Nephron (organoid): ENCODE data around the gene DPRX.

Experiments used
- H3K27ac Mint-ChIP-seq, 3 experiments: 2 replicates each; pipeline ENCODE4 v1.8.0; 2020; ENCODE audit warnings: mixed read lengths in 3 of 3, mild to moderate bottlenecking in 2 of 3, moderate library complexity in 1 of 3
- H3K27me3 Mint-ChIP-seq: 2 replicates; pipeline ENCODE4 v1.8.0; 2021; ENCODE audit warnings: low read depth, mild to moderate bottlenecking, moderate library complexity, mixed read lengths
- H3K36me3 Mint-ChIP-seq: 2 replicates; pipeline ENCODE4 v1.8.0; 2020; ENCODE audit warnings: low read depth, mixed read lengths
- H3K4me1 Mint-ChIP-seq: 2 replicates; pipeline ENCODE4 v1.8.0; 2020; ENCODE audit warnings: mixed read lengths
- H3K4me3 Mint-ChIP-seq, 3 experiments: 2 replicates each; pipeline ENCODE4 v1.8.0; 2020; ENCODE audit warnings: mild to moderate bottlenecking in 3 of 3, mixed read lengths in 3 of 3, moderate library complexity in 2 of 3
- H3K9me3 Mint-ChIP-seq: 2 replicates; pipeline ENCODE4 v1.8.0; 2020; ENCODE audit warnings: mixed read lengths
- TF ChIP-seq, protein P1 (sequence below), 3 experiments: fragments of 200-600 bp; sonication (generic); IDR thresholded peaks; one replicate each; pipeline ENCODE4 v1.5.0; 2021; ENCODE audit warnings: antibody characterized with exemption in 3 of 3; ENCODE audit not compliant: unreplicated experiment in 3 of 3

DPRX gene

GRCh38 chr19:53621885-53622740, 9.7 kb upstream of the DPRX start:
- Mint-ChIP-seq H3K4me1 (no peaks in the 10 kb centered on the region), H3K36me3 (no peaks in the 10 kb centered on the region), H3K4me3 (no peak overlapping the region), H3K27me3 (no peaks in the 10 kb centered on the region), H3K9me3 (no peaks in the 10 kb centered on the region), H3K27ac (no peak overlapping the region)
- TF ChIP-seq, protein P1, sequence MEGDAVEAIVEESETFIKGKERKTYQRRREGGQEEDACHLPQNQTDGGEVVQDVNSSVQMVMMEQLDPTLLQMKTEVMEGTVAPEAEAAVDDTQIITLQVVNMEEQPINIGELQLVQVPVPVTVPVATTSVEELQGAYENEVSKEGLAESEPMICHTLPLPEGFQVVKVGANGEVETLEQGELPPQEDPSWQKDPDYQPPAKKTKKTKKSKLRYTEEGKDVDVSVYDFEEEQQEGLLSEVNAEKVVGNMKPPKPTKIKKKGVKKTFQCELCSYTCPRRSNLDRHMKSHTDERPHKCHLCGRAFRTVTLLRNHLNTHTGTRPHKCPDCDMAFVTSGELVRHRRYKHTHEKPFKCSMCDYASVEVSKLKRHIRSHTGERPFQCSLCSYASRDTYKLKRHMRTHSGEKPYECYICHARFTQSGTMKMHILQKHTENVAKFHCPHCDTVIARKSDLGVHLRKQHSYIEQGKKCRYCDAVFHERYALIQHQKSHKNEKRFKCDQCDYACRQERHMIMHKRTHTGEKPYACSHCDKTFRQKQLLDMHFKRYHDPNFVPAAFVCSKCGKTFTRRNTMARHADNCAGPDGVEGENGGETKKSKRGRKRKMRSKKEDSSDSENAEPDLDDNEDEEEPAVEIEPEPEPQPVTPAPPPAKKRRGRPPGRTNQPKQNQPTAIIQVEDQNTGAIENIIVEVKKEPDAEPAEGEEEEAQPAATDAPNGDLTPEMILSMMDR (IDR thresholded peaks at IDR 0.05; ENCODE audit: unreplicated experiment in 3 of 3): no peak

- Mint-ChIP-seq H3K9me3 (no peaks in the 10 kb centered on the region), H3K4me1 (no peaks in the 10 kb centered on the region), H3K36me3 (no peaks in the 10 kb centered on the region), H3K27ac (no peak overlapping the region), H3K4me3 (no peak overlapping the region), H3K27me3 (no peaks in the 10 kb centered on the region)
- TF ChIP-seq, protein P1 (IDR thresholded peaks at IDR 0.05; ENCODE audit: unreplicated experiment in 3 of 3): no peak
Observed at GRCh38 chr19:53624771-53625545, 6.8 kb upstream of the DPRX start.

GRCh38 chr19:53626486-53626885, 5.3 kb upstream of the DPRX start:
- no peak overlapping the region for H3K27ac Mint-ChIP-seq
- no peak overlapping the region for H3K4me3 Mint-ChIP-seq
- H3K4me1 Mint-ChIP-seq: no peaks in the 10 kb centered on the region
- no peaks in the 10 kb centered on the region for H3K27me3 Mint-ChIP-seq
- H3K9me3 Mint-ChIP-seq: no peaks in the 10 kb centered on the region
- TF ChIP-seq, protein P1 (IDR thresholded peaks at IDR 0.05; ENCODE audit: unreplicated experiment in 3 of 3): no peak
- H3K36me3 Mint-ChIP-seq: no peaks in the 10 kb centered on the region

- Mint-ChIP-seq H3K27me3 (no peaks in the 10 kb centered on the region), H3K4me3 (no peak overlapping the region), H3K36me3 (no peaks in the 10 kb centered on the region), H3K4me1 (no peaks in the 10 kb centered on the region), H3K9me3 (no peaks in the 10 kb centered on the region), H3K27ac (no peak overlapping the region)
- TF ChIP-seq, protein P1 (IDR thresholded peaks at IDR 0.05; ENCODE audit: unreplicated experiment in 3 of 3): no peak
Observed at GRCh38 chr19:53626976-53627375, 4.8 kb upstream of the DPRX start.

DNA sequence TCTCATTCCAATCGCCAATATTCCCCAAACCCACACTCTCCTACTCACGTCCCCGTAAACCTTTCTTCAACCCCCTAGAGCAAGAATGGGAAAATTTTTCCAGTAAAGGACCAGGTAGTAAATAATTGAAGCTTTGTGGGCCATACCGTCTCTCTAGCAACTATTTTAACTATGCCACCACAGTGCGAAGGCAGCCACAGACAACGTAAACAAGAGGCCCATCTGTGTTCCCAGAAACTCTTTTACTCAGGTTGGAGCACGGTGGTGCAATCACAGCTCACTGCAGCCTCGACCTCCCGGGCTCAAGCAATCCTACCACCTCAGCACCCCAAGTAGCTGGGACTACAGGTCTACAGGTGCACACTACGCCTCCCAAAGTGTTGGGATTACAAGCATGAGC, 3.0 kb downstream of the DPRX start:
- Mint-ChIP-seq H3K27ac (no peak overlapping the region), H3K9me3 (no peaks in the 10 kb centered on the region), H3K4me1 (no peaks in the 10 kb centered on the region), H3K4me3 (no peak overlapping the region), H3K27me3 (no peaks in the 10 kb centered on the region), H3K36me3 (no peaks in the 10 kb centered on the region)
- TF ChIP-seq, protein P1 (IDR thresholded peaks at IDR 0.05; ENCODE audit: unreplicated experiment in 3 of 3): no peak
